ENCODE data around the gene BABAM2.
"Not testable (repeated sequence)": the region's sequence is repeated elsewhere in the genome, so short reads cannot be mapped to it uniquely, and the experiment has no call there.

Gene BABAM2

GRCh38 chr2:28093768-28094167 lies 203.2 kb downstream of the BABAM2 start:
- no peak overlapping the region for H3K9ac ChIP-seq (ENCODE audit: low read length)
- H3K4me3 ChIP-seq (ENCODE audit: low read depth, low read length), result no peak overlapping the region
- no peaks in the 10 kb centered on the region for H3K36me3 ChIP-seq (ENCODE audit: control insufficient read depth, insufficient read depth, low read length)
- no peak overlapping the region for H3K27ac ChIP-seq (ENCODE audit: low read depth, low read length)
- H3K27me3 ChIP-seq (ENCODE audit: control insufficient read depth, insufficient read depth, low read length), result no peaks in the 10 kb centered on the region
- no peaks in the 10 kb centered on the region for H3K4me1 ChIP-seq (ENCODE audit: control insufficient read depth, insufficient read depth, low read length)
- no peaks in the 10 kb centered on the region for H3K9me3 ChIP-seq (ENCODE audit: control insufficient read depth, insufficient read depth, low read depth, low read length)

- Histone ChIP-seq H3K9me3 (ENCODE audit: control insufficient read depth, insufficient read depth, low read depth, low read length) (no peaks in the 10 kb centered on the region), H3K27me3 (ENCODE audit: control insufficient read depth, insufficient read depth, low read length) (no peaks in the 10 kb centered on the region), H3K9ac (ENCODE audit: low read length) (no peak overlapping the region), H3K4me3 (ENCODE audit: low read depth, low read length) (no peak overlapping the region), H3K36me3 (ENCODE audit: control insufficient read depth, insufficient read depth, low read length) (no peaks in the 10 kb centered on the region), H3K4me1 (ENCODE audit: control insufficient read depth, insufficient read depth, low read length) (no peaks in the 10 kb centered on the region), H3K27ac (ENCODE audit: low read depth, low read length) (no peak overlapping the region)
Measured at GRCh38 chr2:28094739-28095138, 204.2 kb downstream of the BABAM2 start.

GRCh38 chr2:28095622-28096021 lies 205.1 kb downstream of the BABAM2 start:
- no peaks in the 10 kb centered on the region for H3K4me1 ChIP-seq (ENCODE audit: control insufficient read depth, insufficient read depth, low read length)
- no peaks in the 10 kb centered on the region for H3K9me3 ChIP-seq (ENCODE audit: control insufficient read depth, insufficient read depth, low read depth, low read length)
- no peaks in the 10 kb centered on the region for H3K36me3 ChIP-seq (ENCODE audit: control insufficient read depth, insufficient read depth, low read length)
- H3K27ac ChIP-seq (ENCODE audit: low read depth, low read length), result no peak overlapping the region
- no peak overlapping the region for H3K9ac ChIP-seq (ENCODE audit: low read length)
- no peaks in the 10 kb centered on the region for H3K27me3 ChIP-seq (ENCODE audit: control insufficient read depth, insufficient read depth, low read length)
- H3K4me3 ChIP-seq (ENCODE audit: low read depth, low read length), result no peak overlapping the region

GRCh38 chr2:28096421-28096820 lies 205.9 kb downstream of the BABAM2 start:
- no peaks in the 10 kb centered on the region for H3K36me3 ChIP-seq (ENCODE audit: control insufficient read depth, insufficient read depth, low read length)
- no peak overlapping the region for H3K9ac ChIP-seq (ENCODE audit: low read length)
- no peaks in the 10 kb centered on the region for H3K9me3 ChIP-seq (ENCODE audit: control insufficient read depth, insufficient read depth, low read depth, low read length)
- no peak overlapping the region for H3K27ac ChIP-seq (ENCODE audit: low read depth, low read length)
- no peaks in the 10 kb centered on the region for H3K27me3 ChIP-seq (ENCODE audit: control insufficient read depth, insufficient read depth, low read length)
- no peak overlapping the region for H3K4me3 ChIP-seq (ENCODE audit: low read depth, low read length)
- no peaks in the 10 kb centered on the region for H3K4me1 ChIP-seq (ENCODE audit: control insufficient read depth, insufficient read depth, low read length)

- H3K4me1 ChIP-seq (ENCODE audit: control insufficient read depth, insufficient read depth, low read length), result no peaks in the 10 kb centered on the region
- H3K4me3 ChIP-seq (ENCODE audit: low read depth, low read length), result no peak overlapping the region
- no peaks in the 10 kb centered on the region for H3K36me3 ChIP-seq (ENCODE audit: control insufficient read depth, insufficient read depth, low read length)
- no peaks in the 10 kb centered on the region for H3K27me3 ChIP-seq (ENCODE audit: control insufficient read depth, insufficient read depth, low read length)
- no peak overlapping the region for H3K27ac ChIP-seq (ENCODE audit: low read depth, low read length)
- H3K9me3 ChIP-seq (ENCODE audit: control insufficient read depth, insufficient read depth, low read depth, low read length), result no peaks in the 10 kb centered on the region
- no peak overlapping the region for H3K9ac ChIP-seq (ENCODE audit: low read length)
Measured at GRCh38 chr2:28098501-28099225, 208.1 kb downstream of the BABAM2 start.

- Histone ChIP-seq H3K27me3 (ENCODE audit: control insufficient read depth, insufficient read depth, low read length) (no peaks in the 10 kb centered on the region), H3K9me3 (ENCODE audit: control insufficient read depth, insufficient read depth, low read depth, low read length) (no peaks in the 10 kb centered on the region), H3K27ac (ENCODE audit: low read depth, low read length) (no peak overlapping the region), H3K9ac (ENCODE audit: low read length) (no peak overlapping the region), H3K4me1 (ENCODE audit: control insufficient read depth, insufficient read depth, low read length) (no peaks in the 10 kb centered on the region), H3K36me3 (ENCODE audit: control insufficient read depth, insufficient read depth, low read length) (no peaks in the 10 kb centered on the region), H3K4me3 (ENCODE audit: low read depth, low read length) (no peak overlapping the region)
Measured at GRCh38 chr2:28101123-28101522, 210.6 kb downstream of the BABAM2 start.

- no peaks in the 10 kb centered on the region for H3K9me3 ChIP-seq (ENCODE audit: control insufficient read depth, insufficient read depth, low read depth, low read length)
- no peak overlapping the region for H3K4me3 ChIP-seq (ENCODE audit: low read depth, low read length)
- no peak overlapping the region for H3K27ac ChIP-seq (ENCODE audit: low read depth, low read length)
Measured at GRCh38 chr2:28101892-28102291, 211.4 kb downstream of the BABAM2 start.

GRCh38 chr2:28102455-28102874 lies 211.9 kb downstream of the BABAM2 start:
- Histone ChIP-seq H3K9me3 (ENCODE audit: control insufficient read depth, insufficient read depth, low read depth, low read length) (no peaks in the 10 kb centered on the region), H3K4me1 (ENCODE audit: control insufficient read depth, insufficient read depth, low read length) (no peaks in the 10 kb centered on the region), H3K27ac (ENCODE audit: low read depth, low read length) (no peak overlapping the region), H3K27me3 (ENCODE audit: control insufficient read depth, insufficient read depth, low read length) (no peaks in the 10 kb centered on the region), H3K9ac (ENCODE audit: low read length) (no peak overlapping the region), H3K36me3 (ENCODE audit: control insufficient read depth, insufficient read depth, low read length) (no peaks in the 10 kb centered on the region), H3K4me3 (ENCODE audit: low read depth, low read length) (no peak overlapping the region)

More at GRCh38 chr2:28101892-28102291, 211.4 kb downstream of the BABAM2 start:
- Histone ChIP-seq H3K27me3 (ENCODE audit: control insufficient read depth, insufficient read depth, low read length) (no peaks in the 10 kb centered on the region), H3K36me3 (ENCODE audit: control insufficient read depth, insufficient read depth, low read length) (no peaks in the 10 kb centered on the region), H3K4me1 (ENCODE audit: control insufficient read depth, insufficient read depth, low read length) (no peaks in the 10 kb centered on the region), H3K9ac (ENCODE audit: low read length) (no peak overlapping the region)

GRCh38 chr2:28103611-28104010 lies 213.1 kb downstream of the BABAM2 start:
- Histone ChIP-seq H3K4me3 (ENCODE audit: low read depth, low read length) (no peak overlapping the region), H3K9me3 (ENCODE audit: control insufficient read depth, insufficient read depth, low read depth, low read length) (no peaks in the 10 kb centered on the region), H3K27me3 (ENCODE audit: control insufficient read depth, insufficient read depth, low read length) (no peaks in the 10 kb centered on the region), H3K27ac (ENCODE audit: low read depth, low read length) (no peak overlapping the region), H3K9ac (ENCODE audit: low read length) (no peak overlapping the region), H3K4me1 (ENCODE audit: control insufficient read depth, insufficient read depth, low read length) (no peaks in the 10 kb centered on the region), H3K36me3 (ENCODE audit: control insufficient read depth, insufficient read depth, low read length) (no peaks in the 10 kb centered on the region)

- H3K9me3 ChIP-seq (ENCODE audit: control insufficient read depth, insufficient read depth, low read depth, low read length), result no peaks in the 10 kb centered on the region
- no peak overlapping the region for H3K4me3 ChIP-seq (ENCODE audit: low read depth, low read length)
- H3K9ac ChIP-seq (ENCODE audit: low read length), result no peak overlapping the region
- H3K4me1 ChIP-seq (ENCODE audit: control insufficient read depth, insufficient read depth, low read length), result no peaks in the 10 kb centered on the region
- no peaks in the 10 kb centered on the region for H3K36me3 ChIP-seq (ENCODE audit: control insufficient read depth, insufficient read depth, low read length)
- H3K27me3 ChIP-seq (ENCODE audit: control insufficient read depth, insufficient read depth, low read length), result no peaks in the 10 kb centered on the region
- no peak overlapping the region for H3K27ac ChIP-seq (ENCODE audit: low read depth, low read length)
Measured at GRCh38 chr2:28108143-28108542, 217.6 kb downstream of the BABAM2 start.

- H3K9ac ChIP-seq (ENCODE audit: low read length); H3K36me3 ChIP-seq (ENCODE audit: control insufficient read depth, insufficient read depth, low read length); H3K4me1 ChIP-seq (ENCODE audit: control insufficient read depth, insufficient read depth, low read length); H3K9me3 ChIP-seq (ENCODE audit: control insufficient read depth, insufficient read depth, low read depth, low read length); H3K27me3 ChIP-seq (ENCODE audit: control insufficient read depth, insufficient read depth, low read length); H3K27ac ChIP-seq (ENCODE audit: low read depth, low read length); H3K4me3 ChIP-seq (ENCODE audit: low read depth, low read length): not testable (repeated sequence)
Measured at GRCh38 chr2:28113771-28114170, 223.2 kb downstream of the BABAM2 start.

Data from HUES6 (cell line).